Naive B cell (primary cell): ENCODE measurements around the gene DSCAML1. TPM values are rescaled to one million over a fixed set of nuclear protein-coding genes. Genes with fewer than 3 reads are reported as not detected.

Experiments used
- ATAC-seq, 2 donors: fragments of 150-1000 bp; cut with Tn5 transposase; 2 replicates each; pipeline ENCODE4 v1.10.0; 2021; ENCODE audit warnings: low read depth in 2 of 2, mild to moderate bottlenecking in 2 of 2, moderate library complexity in 2 of 2
- DNase-seq: peaks from one replicate; pipeline ENCODE4 v3.0.0; 2022
- H3K27ac Mint-ChIP-seq, 6 donors: one replicate each; pipeline ENCODE4 v1.8.0; 2020 to 2022; ENCODE audit warnings: mild to moderate bottlenecking in 6 of 6, mixed read lengths in 6 of 6, moderate library complexity in 5 of 6, inconsistent platforms in 2 of 6
- H3K27me3 Mint-ChIP-seq, 3 donors: one replicate each; pipeline ENCODE4 v1.8.0; 2021 to 2022; ENCODE audit warnings: mixed read lengths in 3 of 3, mild to moderate bottlenecking in 1 of 3
- H3K36me3 Mint-ChIP-seq, 2 donors: one replicate each; pipeline ENCODE4 v1.8.0; 2020 to 2022; ENCODE audit warnings: mixed read lengths in 2 of 2, inconsistent platforms in 1 of 2, mild to moderate bottlenecking in 1 of 2
- H3K4me1 Mint-ChIP-seq, 3 donors: one replicate each; pipeline ENCODE4 v1.8.0; 2020 to 2022; ENCODE audit warnings: mixed read lengths in 3 of 3, inconsistent platforms in 1 of 3, mild to moderate bottlenecking in 1 of 3, moderate library complexity in 1 of 3
- H3K4me3 Mint-ChIP-seq, 8 donors: one replicate each; pipeline ENCODE4 v1.8.0; 2020 to 2022; ENCODE audit warnings: mild to moderate bottlenecking in 8 of 8, mixed read lengths in 8 of 8, moderate library complexity in 8 of 8, inconsistent platforms in 2 of 8
- H3K9me3 Mint-ChIP-seq, 7 donors: one replicate each; pipeline ENCODE4 v1.8.0; 2020 to 2022; ENCODE audit warnings: mixed read lengths in 7 of 7, mild to moderate bottlenecking in 5 of 7, inconsistent platforms in 2 of 7, moderate library complexity in 1 of 7
- polyA plus RNA-seq, 6 donors: library from polyadenylated mRNA; unstranded; fragments of 300-500 nt; fragmentation: Illumina TruSeq; gene quantifications; one replicate each; pipeline ENCODE4 v1.2.3, GENCODE V29; 2021; ENCODE audit warnings: low read depth in 6 of 6

Gene DSCAML1
- polyA plus RNA-seq, 6 donors from 2014 or later: 0.03 to 0.25 (median 0.11) TPM; not detected in 3

GRCh38 chr11:117607449-117607848 is 189.6 kb downstream of the DSCAML1 start:
- no peak for ATAC-seq
- Mint-ChIP-seq H3K9me3 (no peaks in the 10 kb centered on the region), H3K4me3 (no peak overlapping the region), H3K36me3 (no peaks in the 10 kb centered on the region), H3K27me3 (peaks cover 0 to 21% (median 9%) of the 10 kb centered on the region in 3 donors), H3K4me1 (peaks cover 0 to 17% (median 11%) of the 10 kb centered on the region in 3 donors), H3K27ac (no peak overlapping the region)
- DNase-seq: no peak

GRCh38 chr11:117606790-117607189 is 190.2 kb downstream of the DSCAML1 start:
- peak overlapping the region in 1 of 6 donors; percentile 26 for H3K27ac Mint-ChIP-seq
- no peak overlapping the region for H3K4me3 Mint-ChIP-seq
- no peaks in the 10 kb centered on the region for H3K36me3 Mint-ChIP-seq
- peaks cover 0 to 18% (median 9%) of the 10 kb centered on the region in 3 donors for H3K27me3 Mint-ChIP-seq
- no peak for DNase-seq
- peaks cover 0 to 17% (median 11%) of the 10 kb centered on the region in 3 donors for H3K4me1 Mint-ChIP-seq
- no peaks in the 10 kb centered on the region for H3K9me3 Mint-ChIP-seq
- no peak for ATAC-seq

DNA sequence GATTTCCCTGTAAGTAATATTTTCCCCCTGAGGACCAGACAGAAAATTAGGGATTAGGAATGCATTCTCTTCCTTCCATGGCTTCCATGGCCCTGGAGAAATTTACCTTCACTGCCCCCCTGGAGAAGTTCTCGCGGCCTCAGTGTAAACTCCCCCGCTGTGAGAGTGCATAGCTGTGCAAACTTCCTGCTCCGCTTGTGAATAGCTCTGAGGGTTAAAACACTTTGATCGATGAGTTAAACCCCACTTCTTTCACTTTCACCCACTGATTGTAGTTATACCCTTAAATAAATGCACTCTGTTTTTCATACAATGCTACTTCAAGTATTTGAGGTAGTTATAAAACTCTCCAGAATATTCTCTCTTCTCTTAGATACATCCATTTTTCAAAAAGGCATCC is 190.8 kb downstream of the DSCAML1 start:
- no peak overlapping the region for H3K27ac Mint-ChIP-seq
- H3K4me3 Mint-ChIP-seq: no peak overlapping the region
- DNase-seq (no peak), ATAC-seq (no peak)
- H3K36me3 Mint-ChIP-seq: no peaks in the 10 kb centered on the region
- H3K27me3 Mint-ChIP-seq: peaks cover 0 to 12% (median 9%) of the 10 kb centered on the region in 3 donors
- H3K4me1 Mint-ChIP-seq: peaks cover 0 to 12% (median 11%) of the 10 kb centered on the region in 3 donors
- H3K9me3 Mint-ChIP-seq: no peaks in the 10 kb centered on the region

DNA sequence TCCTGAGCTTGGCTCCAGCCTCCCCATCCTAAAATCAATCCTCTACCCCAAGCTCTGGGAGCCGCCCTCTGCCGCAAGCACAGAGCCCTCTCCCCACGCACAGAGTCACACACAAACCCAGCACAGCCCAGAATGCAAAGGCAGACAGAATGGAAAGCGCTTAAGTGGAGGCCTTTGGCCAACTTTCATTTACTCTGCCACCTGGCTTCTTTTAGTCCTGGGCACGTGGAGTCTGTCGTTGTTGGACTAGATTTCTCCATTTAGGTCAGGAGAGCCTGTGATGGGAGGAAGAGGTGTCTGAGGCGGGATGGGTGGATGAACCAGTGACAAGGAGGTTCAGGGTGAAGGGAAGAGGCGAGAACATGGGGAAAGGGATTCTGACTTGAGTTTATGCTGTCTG is 191.7 kb downstream of the DSCAML1 start:
- ATAC-seq (no peak), DNase-seq (no peak)
- no peak overlapping the region for H3K4me3 Mint-ChIP-seq
- H3K27me3 Mint-ChIP-seq: peaks cover 3 to 12% (median 8%) of the 10 kb centered on the region in 3 donors
- H3K4me1 Mint-ChIP-seq: peaks cover 0 to 8% (median 6%) of the 10 kb centered on the region in 3 donors
- no peaks in the 10 kb centered on the region for H3K9me3 Mint-ChIP-seq
- H3K36me3 Mint-ChIP-seq: no peaks in the 10 kb centered on the region
- no peak overlapping the region for H3K27ac Mint-ChIP-seq

DNA sequence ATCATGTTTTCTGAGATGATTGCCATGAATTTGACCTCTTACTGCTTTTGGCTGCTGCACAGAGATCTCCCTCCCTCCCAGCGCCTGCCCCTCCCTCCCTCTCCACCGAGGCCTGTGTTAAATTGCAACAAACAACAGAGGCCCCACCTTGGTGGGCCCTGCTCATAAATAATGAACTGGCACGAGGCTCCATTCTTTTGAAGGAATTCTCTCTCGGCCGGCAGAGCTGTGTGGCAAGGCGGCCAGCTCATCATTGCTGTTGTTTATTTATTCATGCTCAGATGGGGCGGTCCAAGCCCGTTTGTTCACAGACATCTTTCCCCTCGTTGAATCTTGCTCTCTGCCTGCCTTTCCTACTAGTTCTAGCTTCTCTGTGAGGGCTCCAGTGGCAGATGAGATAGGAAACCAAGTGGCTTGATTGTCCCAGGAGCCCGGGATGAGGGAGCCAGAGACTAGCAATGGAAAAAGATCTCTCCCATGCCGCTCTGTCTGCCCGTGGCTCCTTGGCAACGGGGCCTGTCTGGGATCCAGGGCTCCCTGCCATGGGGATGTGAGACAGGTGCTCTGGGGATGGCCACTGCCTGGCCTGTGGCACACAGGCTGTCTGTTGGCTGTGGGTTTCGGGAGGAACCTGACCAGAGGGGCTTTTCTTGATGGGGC is 192.6 kb downstream of the DSCAML1 start:
- H3K36me3 Mint-ChIP-seq: no peaks in the 10 kb centered on the region
- no peak for DNase-seq
- H3K4me1 Mint-ChIP-seq: no peaks in the 10 kb centered on the region
- H3K27me3 Mint-ChIP-seq: peaks cover 3 to 15% (median 11%) of the 10 kb centered on the region in 3 donors
- no peak for ATAC-seq
- no peak overlapping the region for H3K4me3 Mint-ChIP-seq
- H3K27ac Mint-ChIP-seq: no peak overlapping the region
- no peaks in the 10 kb centered on the region for H3K9me3 Mint-ChIP-seq

- no peaks in the 10 kb centered on the region for H3K36me3 Mint-ChIP-seq
- no peak overlapping the region for H3K27ac Mint-ChIP-seq
- no peak for DNase-seq
- H3K4me1 Mint-ChIP-seq: no peaks in the 10 kb centered on the region
- no peak for ATAC-seq
- H3K4me3 Mint-ChIP-seq: no peak overlapping the region
- peaks cover 5 to 20% (median 15%) of the 10 kb centered on the region in 3 donors for H3K27me3 Mint-ChIP-seq
- no peaks in the 10 kb centered on the region for H3K9me3 Mint-ChIP-seq
These were observed 193.1 kb downstream of the DSCAML1 start for GRCh38 chr11:117603932-117604331.

GRCh38 chr11:117601006-117601708 is 195.9 kb downstream of the DSCAML1 start:
- Mint-ChIP-seq H3K4me3 (no peak overlapping the region), H3K27me3 (peaks cover 9 to 15% (median 12%) of the 10 kb centered on the region in 3 donors), H3K4me1 (no peaks in the 10 kb centered on the region), H3K9me3 (peaks cover 0 to 4% (median 0%) of the 10 kb centered on the region in 7 donors), H3K27ac (no peak overlapping the region), H3K36me3 (no peaks in the 10 kb centered on the region)
- DNase-seq (no peak), ATAC-seq (no peak)

DNA sequence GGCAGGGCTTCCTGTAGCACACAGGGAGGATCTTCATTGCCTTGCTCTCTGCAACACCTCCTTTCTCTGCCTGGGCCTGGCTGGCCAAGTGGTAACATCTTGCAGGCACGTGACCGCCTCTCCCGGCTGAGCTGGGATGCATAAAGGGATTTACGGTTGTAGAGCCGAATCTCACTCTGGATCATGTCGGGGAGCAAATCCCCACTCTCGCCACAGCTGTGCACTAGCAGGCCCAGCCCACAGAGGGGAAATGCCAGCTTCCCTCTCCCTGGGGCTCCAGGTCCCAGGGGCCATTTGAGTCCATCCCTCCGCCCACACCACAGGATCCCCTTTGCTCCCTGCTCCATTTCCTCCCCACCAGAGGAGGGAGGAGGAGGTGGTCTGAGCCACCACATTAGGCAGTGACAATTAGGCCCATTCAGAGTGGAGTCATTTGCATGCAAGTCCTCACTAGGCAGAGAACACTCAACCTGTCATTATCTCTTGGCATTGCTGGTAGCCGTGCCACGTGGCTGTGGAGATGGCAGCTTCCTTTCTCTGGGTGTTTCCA is 196.7 kb downstream of the DSCAML1 start:
- H3K27me3 Mint-ChIP-seq: peaks cover 8 to 15% (median 12%) of the 10 kb centered on the region in 3 donors
- no peaks in the 10 kb centered on the region for H3K36me3 Mint-ChIP-seq
- H3K4me1 Mint-ChIP-seq: no peaks in the 10 kb centered on the region
- H3K27ac Mint-ChIP-seq: no peak overlapping the region
- no peak for DNase-seq
- peak overlapping the region in 1 of 8 donors; percentile 71 for H3K4me3 Mint-ChIP-seq
- peaks cover 0 to 4% (median 0%) of the 10 kb centered on the region in 7 donors for H3K9me3 Mint-ChIP-seq
- ATAC-seq: no peak

- H3K36me3 Mint-ChIP-seq: no peaks in the 10 kb centered on the region
- H3K27ac Mint-ChIP-seq: no peak overlapping the region
- H3K9me3 Mint-ChIP-seq: peaks cover 0 to 4% (median 0%) of the 10 kb centered on the region in 7 donors
- H3K4me1 Mint-ChIP-seq: peaks cover 0 to 4% (median 0%) of the 10 kb centered on the region in 3 donors
- ATAC-seq (no peak), DNase-seq (no peak)
- peaks cover 8 to 15% (median 12%) of the 10 kb centered on the region in 3 donors for H3K27me3 Mint-ChIP-seq
- H3K4me3 Mint-ChIP-seq: no peak overlapping the region
These were observed 199.9 kb downstream of the DSCAML1 start for GRCh38 chr11:117597071-117597470.

GRCh38 chr11:117595440-117595839 is 201.6 kb downstream of the DSCAML1 start:
- H3K4me3 Mint-ChIP-seq: no peak overlapping the region
- DNase-seq (no peak), ATAC-seq (no peak)
- no peak overlapping the region for H3K27ac Mint-ChIP-seq
- H3K9me3 Mint-ChIP-seq: peaks cover 0 to 4% (median 0%) of the 10 kb centered on the region in 7 donors
- peaks cover 0 to 4% (median 0%) of the 10 kb centered on the region in 3 donors for H3K4me1 Mint-ChIP-seq
- H3K27me3 Mint-ChIP-seq: peaks cover 11 to 14% (median 12%) of the 10 kb centered on the region in 3 donors
- H3K36me3 Mint-ChIP-seq: no peaks in the 10 kb centered on the region

GRCh38 chr11:117594721-117595120 is 202.3 kb downstream of the DSCAML1 start:
- H3K27ac Mint-ChIP-seq: no peak overlapping the region
- H3K4me3 Mint-ChIP-seq: no peak overlapping the region
- H3K4me1 Mint-ChIP-seq: peaks cover 0 to 4% (median 0%) of the 10 kb centered on the region in 3 donors
- ATAC-seq (no peak), DNase-seq (no peak)
- H3K9me3 Mint-ChIP-seq: peaks cover 0 to 4% (median 0%) of the 10 kb centered on the region in 7 donors
- H3K27me3 Mint-ChIP-seq: peaks cover 7 to 11% (median 11%) of the 10 kb centered on the region in 3 donors
- H3K36me3 Mint-ChIP-seq: no peaks in the 10 kb centered on the region

DNA sequence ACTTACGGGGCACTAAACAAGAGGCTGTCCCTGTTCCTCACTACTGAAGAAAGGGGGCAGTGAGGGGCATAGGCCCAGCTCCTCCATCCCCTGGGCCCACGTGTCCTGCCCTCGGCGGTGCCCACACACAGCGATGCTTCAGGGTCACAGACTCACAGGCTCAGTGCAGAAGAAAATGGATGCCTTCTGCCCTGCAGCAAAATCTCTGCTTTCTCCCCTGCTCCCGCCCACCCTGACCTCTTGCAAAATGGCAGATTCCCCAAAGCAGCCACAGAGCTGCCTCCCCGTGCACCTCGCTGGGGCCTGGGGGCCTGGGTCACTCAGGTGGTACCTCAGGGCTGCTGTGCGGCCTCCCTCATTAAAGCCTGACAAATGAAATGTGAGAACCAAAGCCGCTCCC is 204.0 kb downstream of the DSCAML1 start:
- Mint-ChIP-seq H3K36me3 (no peaks in the 10 kb centered on the region), H3K9me3 (peaks cover 0 to 4% (median 0%) of the 10 kb centered on the region in 7 donors), H3K27me3 (peaks cover 0 to 4% (median 0%) of the 10 kb centered on the region in 3 donors), H3K27ac (no peak overlapping the region), H3K4me3 (no peak overlapping the region), H3K4me1 (peaks cover 0 to 4% (median 0%) of the 10 kb centered on the region in 3 donors)
- ATAC-seq: no peak
- DNase-seq: no peak

DNA sequence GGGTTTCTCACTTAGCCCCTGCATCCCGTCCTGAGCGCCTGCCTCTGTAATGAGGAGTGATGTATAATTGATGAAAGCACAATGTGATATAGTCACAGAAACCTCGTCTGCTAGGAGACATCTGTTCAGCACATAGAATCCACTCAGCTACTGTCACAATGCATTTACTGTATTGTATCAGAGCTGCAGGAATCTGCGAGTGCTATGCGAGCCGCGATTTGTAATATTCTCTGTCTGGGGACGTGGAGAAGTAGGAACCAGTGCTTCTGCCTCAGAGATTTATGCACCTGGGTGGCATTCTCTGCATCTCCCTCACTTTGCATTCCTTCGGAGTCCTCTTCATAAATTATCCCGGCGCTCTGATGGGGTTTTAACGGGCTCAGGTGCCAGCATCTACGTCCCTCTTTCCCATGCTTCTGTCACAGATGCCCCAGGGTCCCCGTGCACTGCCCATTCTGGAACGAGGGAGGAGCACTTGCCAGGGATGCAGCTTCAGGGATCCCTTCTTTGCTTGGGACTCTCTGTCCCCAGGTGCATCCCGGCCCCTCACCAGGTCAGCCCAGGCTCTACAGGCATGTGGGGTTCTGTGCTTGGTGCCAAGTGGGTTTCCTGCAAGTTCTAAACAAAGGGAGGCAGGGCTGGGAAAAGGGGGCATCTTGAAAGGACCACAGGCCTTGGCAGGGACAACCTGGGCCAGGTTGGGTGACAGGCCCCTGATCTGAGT is 205.5 kb downstream of the DSCAML1 start:
- Mint-ChIP-seq H3K36me3 (no peaks in the 10 kb centered on the region), H3K9me3 (peaks cover 0 to 2% (median 0%) of the 10 kb centered on the region in 7 donors), H3K4me1 (peaks cover 0 to 4% (median 0%) of the 10 kb centered on the region in 3 donors), H3K27me3 (peaks cover 0 to 8% (median 0%) of the 10 kb centered on the region in 3 donors), H3K27ac (no peak overlapping the region), H3K4me3 (no peak overlapping the region)
- DNase-seq (no peak), ATAC-seq (no peak)
